ENCODE measurements around the gene ATXN7.

Gene ATXN7

GRCh38 chr3:64049136-64049535 lies 185.5 kb downstream of the ATXN7 start:
- DNase-seq (ENCODE audit: low read depth in 3 of 3) = no peak

DNA sequence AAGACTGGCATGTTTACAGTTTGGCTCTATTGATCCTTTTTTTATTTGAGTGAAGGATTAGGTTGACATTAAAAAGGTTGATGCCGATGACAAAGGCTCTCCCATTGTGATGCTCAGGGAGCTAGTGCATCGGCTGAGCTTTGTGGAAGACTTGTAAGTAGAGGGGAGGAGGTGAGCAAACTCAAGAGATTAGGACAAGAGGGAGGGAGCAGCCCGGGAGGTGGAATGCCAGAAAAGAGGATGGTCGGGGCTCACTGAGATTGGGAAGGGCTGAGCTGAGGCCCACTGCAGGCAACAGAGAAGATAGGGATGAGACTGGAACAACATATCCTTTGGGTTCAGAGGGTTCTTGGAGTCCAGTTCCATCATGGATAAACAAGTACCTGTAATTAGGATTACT lies 186.2 kb downstream of the ATXN7 start:
- DNase-seq (ENCODE audit: low read depth in 3 of 3) = no peak
